HT-29 (cell line): ENCODE results near the gene TIA1. TPM values are rescaled to one million over a fixed set of nuclear protein-coding genes. Genes with fewer than 3 reads are reported as not detected.
"Not testable (repeated sequence)": the region's sequence is repeated elsewhere in the genome, so short reads cannot be mapped to it uniquely, and the experiment has no call there.

Experiments used
- DNase-seq: peaks from one replicate; pipeline ENCODE4 v3.0.0-alpha.2; 2015; ENCODE audit warnings: low spot score
- total RNA-seq: library from RNA; depleted of rRNA; stranded (reverse); fragments of >200 nt; shearing (Covaris generic); gene quantifications from 2 replicates; pipeline ENCODE4 v1.2.3, GENCODE V29; 2014; rRNA removed

The TIA1 gene
- 49.8 and 73.9 TPM in 2 replicates for total RNA-seq

- peak; percentile 99 for DNase-seq
These were observed at the start of gene TIA1 for GRCh38 chr2:70248181-70248847. Gene TIA1 (minus strand): TSS chr2:70248628. CDS start chr2:70248430, 198 bp downstream.

- not testable (repeated sequence) for DNase-seq
These were observed 49.4 kb upstream of the TIA1 start for GRCh38 chr2:70297828-70298227.

GRCh38 chr2:70283500-70284191 lies 35.2 kb upstream of the TIA1 start:
- DNase-seq: no peak

GRCh38 chr2:70282439-70282838 lies 34.0 kb upstream of the TIA1 start:
- DNase-seq: no peak

- DNase-seq: no peak
These were observed 31.9 kb upstream of the TIA1 start for GRCh38 chr2:70280242-70280798.

GRCh38 chr2:70270323-70270722 lies 21.9 kb upstream of the TIA1 start:
- DNase-seq: no peak

GRCh38 chr2:70269422-70270302 lies 21.2 kb upstream of the TIA1 start:
- not testable (repeated sequence) for DNase-seq

- DNase-seq: not testable (repeated sequence)
These were observed 18.5 kb upstream of the TIA1 start for GRCh38 chr2:70266925-70267324.

GRCh38 chr2:70261501-70261900 lies 13.1 kb upstream of the TIA1 start:
- DNase-seq: no peak

GRCh38 chr2:70258532-70258875 lies 10.1 kb upstream of the TIA1 start:
- peak; percentile 55 for DNase-seq

GRCh38 chr2:70255637-70256314 lies 7.3 kb upstream of the TIA1 start:
- no peak for DNase-seq

GRCh38 chr2:70250434-70250833 lies 2.0 kb upstream of the TIA1 start:
- DNase-seq: no peak

- peak; percentile 79 for DNase-seq
These were observed 856 bp downstream of the TIA1 start for GRCh38 chr2:70247364-70248180.

GRCh38 chr2:70243806-70244584 lies 4.4 kb downstream of the TIA1 start:
- DNase-seq: no peak

- DNase-seq: no peak
These were observed 5.9 kb downstream of the TIA1 start for GRCh38 chr2:70242552-70242951.

- DNase-seq: no peak
These were observed 7.1 kb downstream of the TIA1 start for GRCh38 chr2:70241340-70241739.

- no peak for DNase-seq
These were observed 7.8 kb downstream of the TIA1 start for GRCh38 chr2:70240599-70240998.

- DNase-seq: no peak
These were observed 14.5 kb downstream of the TIA1 start for GRCh38 chr2:70233926-70234325.

- DNase-seq: no peak
These were observed 21.6 kb downstream of the TIA1 start for GRCh38 chr2:70226781-70227180.

GRCh38 chr2:70223305-70223704 lies 25.1 kb downstream of the TIA1 start:
- not testable (repeated sequence) for DNase-seq
